Activated naive CD4-positive, alpha-beta T cell treated with anti-CD3 and anti-CD28 coated beads, Interleukin-2, amount 50 U/mL, for 16 hours (primary cell): ENCODE data around the gene GANAB.
"Not testable (repeated sequence)": the region's sequence is repeated elsewhere in the genome, so short reads cannot be mapped to it uniquely, and the experiment has no call there.

Experiments
- DNase-seq: peaks from one replicate; pipeline ENCODE4 v3.0.0-alpha.2; 2020

The GANAB gene

GRCh38 chr11:62600367-62601121 is 45.9 kb downstream of the GANAB start:
- no peak for DNase-seq

DNA sequence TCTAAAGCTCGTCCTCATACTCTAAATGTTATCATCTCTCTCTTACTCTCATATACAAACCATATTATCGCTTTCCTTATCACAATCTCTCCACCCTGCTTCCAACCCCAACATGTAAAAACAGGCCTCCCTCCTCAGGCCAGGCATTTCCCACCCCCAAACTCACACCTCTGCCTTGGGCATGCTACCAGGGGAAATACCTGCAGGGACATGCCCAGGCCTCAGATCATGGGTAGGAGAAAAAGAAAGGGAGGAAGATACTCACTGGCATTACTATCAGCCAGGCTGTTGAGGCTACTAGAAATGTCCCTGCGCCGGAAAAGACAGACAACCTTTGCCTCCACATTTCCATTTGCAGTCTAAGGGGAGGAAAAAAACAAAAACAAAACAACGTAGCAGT is 46.5 kb downstream of the GANAB start:
- no peak for DNase-seq

DNA sequence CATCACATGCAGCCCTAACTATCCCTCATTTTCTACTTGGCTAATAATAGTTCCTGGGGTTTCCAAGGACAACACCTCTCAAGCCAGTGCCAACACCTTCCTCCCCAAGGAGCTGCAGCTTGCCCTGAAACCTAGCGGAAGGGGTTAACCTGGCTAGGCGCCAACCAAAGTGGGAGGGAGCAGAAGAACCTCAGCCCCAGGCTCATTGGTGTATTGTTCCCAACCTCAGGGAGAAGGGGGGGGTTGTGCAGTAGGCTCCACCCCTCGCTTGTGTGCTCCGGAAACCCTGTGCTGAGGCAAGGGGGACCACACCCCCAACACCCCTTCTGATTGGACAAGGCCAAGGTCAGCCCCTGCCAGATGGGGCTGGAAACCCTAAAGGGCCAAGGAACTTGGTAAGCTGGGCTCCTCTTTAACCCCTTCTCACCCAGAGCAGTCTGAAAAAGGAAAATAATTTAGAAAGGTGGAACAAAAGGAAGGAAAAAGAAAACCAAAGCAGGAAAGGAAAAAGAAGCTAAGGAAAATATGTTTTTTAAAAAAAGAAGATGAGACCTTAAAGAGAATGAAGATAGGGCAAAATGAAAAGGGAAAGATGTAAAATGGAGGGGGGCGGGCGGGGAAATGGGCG is 47.2 kb downstream of the GANAB start:
- peak; percentile 96 for DNase-seq

DNA sequence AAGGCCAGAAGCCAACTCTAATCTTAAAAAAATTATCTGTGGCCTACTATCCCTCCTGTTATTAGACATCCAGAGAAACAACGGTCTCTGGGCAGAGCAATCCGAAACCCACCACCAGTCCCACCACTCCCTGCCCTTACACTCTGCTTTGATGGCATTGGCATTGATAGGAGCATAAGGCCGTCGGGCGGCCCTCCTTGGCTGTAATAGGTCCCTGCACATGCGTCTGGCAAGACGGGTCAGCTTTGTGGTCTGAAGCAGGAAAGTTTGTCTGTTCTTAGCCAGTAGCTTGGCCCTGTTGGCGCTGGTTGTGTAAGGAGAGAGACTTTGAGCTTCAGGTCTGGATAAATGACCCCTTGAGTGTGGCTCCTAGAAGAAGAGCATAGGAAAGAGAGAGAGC is 51.3 kb downstream of the GANAB start:
- no peak for DNase-seq

DNA sequence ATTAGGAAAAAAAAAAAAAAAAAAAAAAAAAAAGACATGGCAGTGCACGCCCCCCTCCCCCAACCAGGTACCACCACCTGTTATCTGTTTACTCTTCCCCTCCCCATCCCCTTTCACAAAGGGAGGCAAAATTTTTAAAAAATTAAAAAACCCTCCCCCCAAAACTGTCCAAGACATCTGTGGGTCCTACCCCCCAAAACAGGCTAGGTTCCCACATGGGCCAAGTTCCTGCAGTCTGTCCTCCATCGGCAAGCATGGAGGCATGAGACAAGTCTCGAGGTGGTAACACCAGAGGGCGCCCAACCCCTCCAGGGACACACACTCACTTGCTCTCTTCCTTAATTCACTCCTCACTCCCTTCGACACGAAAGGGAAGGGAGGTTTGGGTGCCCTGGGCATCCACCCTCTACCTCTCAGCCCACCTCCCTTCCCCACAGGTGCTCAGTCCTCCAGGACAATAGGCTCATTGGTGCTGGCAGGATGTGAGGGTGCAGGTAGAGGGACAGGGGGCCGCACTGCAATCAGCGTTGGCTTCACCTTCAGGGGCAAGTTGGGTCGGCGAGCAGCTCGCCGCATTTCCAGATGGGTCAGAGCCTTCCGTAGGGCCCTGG is 52.9 kb downstream of the GANAB start:
- DNase-seq = peak; percentile 77

DNA sequence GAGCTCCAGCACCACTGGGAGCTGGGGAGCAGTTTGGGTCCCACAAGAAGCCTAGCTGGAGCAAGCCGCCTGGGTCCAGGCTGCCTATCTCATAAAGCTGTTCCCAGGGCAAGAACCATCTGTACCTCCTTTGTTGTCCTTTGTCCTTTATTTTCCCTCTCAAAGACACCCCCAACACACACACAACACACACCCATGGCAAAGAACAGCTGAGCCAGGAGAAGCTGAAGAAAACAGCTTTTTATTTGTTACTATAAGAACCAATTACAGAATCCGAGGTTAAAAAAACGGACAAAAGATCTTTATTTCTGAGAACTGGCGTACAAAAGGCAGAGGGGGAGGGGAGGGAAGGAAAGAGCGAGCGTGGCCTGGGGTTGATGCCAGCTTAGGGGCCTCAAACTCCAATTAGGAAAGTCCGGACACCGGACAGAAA is 53.4 kb downstream of the GANAB start:
- DNase-seq = no peak

- DNase-seq = no peak
These were observed 54.1 kb downstream of the GANAB start for GRCh38 chr11:62592146-62592815.

GRCh38 chr11:62591448-62592145 is 54.8 kb downstream of the GANAB start, which contains the start of gene TUT1:
Gene TUT1, minus strand, starts transcription at chr11:62591523. Its CDS starts 38 bp downstream, at chr11:62591485.
- peak; percentile 93 for DNase-seq

- DNase-seq = peak; percentile 38
These were observed 57.3 kb downstream of the GANAB start for GRCh38 chr11:62588966-62589637.

DNA sequence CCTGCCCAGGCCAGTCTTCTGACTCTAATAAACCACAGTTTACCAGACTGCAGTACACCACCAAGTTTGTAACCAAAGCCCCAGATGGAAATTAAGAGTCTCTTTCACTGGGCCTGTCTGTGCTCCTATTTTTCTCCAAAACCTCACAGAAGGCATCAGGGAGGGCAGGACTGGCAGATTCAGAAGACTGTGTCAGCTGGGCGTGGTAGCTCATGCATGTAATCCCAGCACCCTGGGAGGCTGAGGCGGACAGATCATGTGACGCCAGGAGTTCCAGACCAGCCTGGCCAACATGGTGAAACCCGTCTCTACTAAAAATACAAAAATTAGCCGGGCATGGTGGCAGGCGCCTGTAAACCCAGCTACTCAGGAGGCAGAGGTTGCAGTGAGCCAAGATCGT is 61.1 kb downstream of the GANAB start:
- DNase-seq = not testable (repeated sequence)

GRCh38 chr11:62581735-62582134 is 64.7 kb downstream of the GANAB start:
- not testable (repeated sequence) for DNase-seq

DNA sequence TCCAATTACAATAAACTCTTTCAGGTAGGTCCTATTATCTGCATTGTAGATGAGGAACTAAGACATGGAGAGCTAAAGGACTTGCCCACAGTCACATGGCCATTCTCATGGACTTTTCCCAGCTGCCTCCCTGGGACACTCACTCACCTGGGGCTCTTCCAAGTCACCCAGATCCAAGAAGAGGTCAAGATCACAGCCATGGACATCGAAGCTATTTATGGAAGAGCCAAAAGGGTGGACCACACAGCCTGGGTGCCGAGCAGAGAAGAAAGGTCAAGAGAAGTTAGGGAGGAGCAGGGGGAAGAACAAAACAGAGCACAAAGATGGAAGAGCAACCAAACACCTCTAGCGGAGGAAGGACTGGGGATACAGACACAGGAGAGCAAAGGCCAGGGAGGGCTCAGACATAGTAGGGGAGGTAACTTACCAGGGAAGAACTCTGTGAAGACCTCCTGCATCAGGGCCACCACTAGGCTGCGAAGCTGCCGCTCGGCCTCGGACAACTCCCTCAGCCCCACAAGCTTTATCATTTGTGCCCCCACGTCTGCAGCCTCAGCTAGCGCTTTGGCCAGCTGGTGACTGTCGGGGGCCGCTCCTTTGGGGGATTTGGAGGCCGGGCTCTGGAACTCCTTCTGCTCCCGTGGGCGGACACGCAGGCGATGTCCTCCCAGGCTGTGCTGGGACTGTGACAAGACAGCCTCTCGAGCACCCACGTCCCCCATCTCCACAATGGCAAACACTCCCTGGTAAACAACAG is 65.3 kb downstream of the GANAB start:
- DNase-seq = no peak

DNA sequence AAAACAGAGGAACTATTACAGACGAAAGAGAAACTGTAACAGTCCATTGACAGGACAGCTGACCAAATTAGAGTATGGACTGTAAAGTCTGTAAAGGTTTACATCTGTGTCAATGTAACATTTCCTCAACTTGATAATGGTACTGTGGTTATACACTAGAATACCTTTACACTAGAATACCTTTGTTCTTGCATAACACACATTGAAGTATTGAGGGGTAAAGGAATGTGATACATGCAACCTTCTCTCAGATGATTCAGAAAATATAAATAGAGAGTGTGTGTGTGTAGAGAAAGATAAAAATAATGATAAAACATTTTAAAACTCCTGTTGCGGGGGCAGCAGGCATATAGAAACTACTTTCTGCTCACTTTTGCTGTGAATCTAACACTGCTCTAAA is 67.2 kb downstream of the GANAB start:
- no peak for DNase-seq

DNA sequence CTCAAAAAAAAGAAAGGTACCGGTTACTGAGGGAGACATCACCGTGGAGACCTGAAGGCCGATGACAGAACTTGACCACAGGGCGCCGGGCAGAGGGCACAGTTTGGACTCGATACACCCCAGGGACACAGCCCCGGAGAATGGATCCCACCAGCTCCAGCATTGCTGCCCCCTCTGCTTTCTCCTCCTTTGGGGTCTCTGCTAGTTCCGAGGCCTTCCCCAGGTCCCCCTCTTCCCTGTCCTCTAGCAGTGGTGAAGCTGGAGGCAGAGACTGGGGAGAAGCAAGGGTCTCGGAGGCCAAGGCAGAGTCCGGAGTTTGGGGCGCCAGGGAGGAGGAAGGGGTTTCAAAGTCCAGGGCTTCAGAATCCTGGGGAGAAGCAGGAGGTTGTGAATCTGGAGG is 67.9 kb downstream of the GANAB start:
- no peak for DNase-seq

GRCh38 chr11:62577046-62577714 is 69.2 kb downstream of the GANAB start:
- no peak for DNase-seq

DNA sequence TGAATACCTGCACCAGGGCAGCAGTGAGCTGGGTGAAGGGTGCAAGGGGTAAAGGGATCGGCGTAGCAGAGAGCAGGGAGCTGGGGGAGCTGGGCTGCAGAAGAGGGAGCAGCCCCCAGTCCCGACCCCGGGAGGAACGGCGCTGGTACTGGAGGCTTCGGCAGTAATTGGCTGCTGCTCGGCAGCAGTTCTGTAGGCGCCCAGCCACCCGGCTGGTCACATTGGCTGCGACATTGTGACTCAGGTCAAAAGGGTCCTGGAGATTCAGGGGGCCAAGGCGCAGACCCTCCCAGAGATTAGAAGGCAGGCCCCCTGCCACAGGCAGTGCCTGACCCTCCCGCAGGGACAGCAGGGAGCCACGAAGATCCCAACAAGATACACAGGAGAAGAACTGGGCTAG is 70.6 kb downstream of the GANAB start:
- DNase-seq = no peak

DNA sequence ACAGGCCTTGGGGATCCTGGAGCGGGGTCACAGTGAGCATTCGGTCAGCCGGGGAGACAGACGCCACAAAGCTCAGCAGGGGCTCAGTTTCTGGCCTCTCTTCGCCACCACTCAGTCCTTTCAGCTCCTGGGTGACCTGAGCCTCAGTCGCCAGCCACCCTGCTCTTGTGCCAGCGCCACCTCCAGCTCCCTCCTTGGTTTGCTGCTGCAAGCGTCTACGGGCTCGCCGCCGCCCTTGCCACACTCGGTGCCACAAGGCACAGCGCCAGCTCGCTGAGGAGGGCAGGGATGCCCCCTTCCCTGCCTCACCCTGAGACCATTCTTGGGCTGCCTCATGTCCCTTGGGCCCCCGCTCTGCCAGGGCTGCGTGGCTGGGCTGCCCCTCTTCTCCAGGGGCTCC is 71.3 kb downstream of the GANAB start:
- DNase-seq = no peak
